DOHH2 (cell line): ENCODE measurements around the gene KHDC3L.

Experiments
- H3F3A ChIP-seq: fragments of 200-600 bp; sonication (generic), shearing (Covaris generic); 2 replicates; pipeline ENCODE4 v1.6.0; 2016; ENCODE audit warnings: antibody characterized with exemption, mild to moderate bottlenecking; ENCODE audit not compliant: control insufficient read depth, insufficient read depth
- H3K27ac ChIP-seq: fragments of 200-600 bp; sonication (generic); 2 replicates; pipeline ENCODE4 v1.5.1; 2014; ENCODE audit warnings: low read depth, mild to moderate bottlenecking, low read length, moderate library complexity
- H3K27me3 ChIP-seq: fragments of 200-600 bp; sonication (generic); 2 replicates; pipeline ENCODE4 v1.6.1; 2014; ENCODE audit warnings: mild to moderate bottlenecking, low read length, mixed read lengths; ENCODE audit not compliant: control insufficient read depth
- H3K36me3 ChIP-seq: fragments of 200-600 bp; sonication (generic); 2 replicates; pipeline ENCODE4 v1.6.1; 2014; ENCODE audit warnings: mild to moderate bottlenecking, low read length, moderate library complexity, mixed read lengths; ENCODE audit not compliant: control insufficient read depth
- H3K4me1 ChIP-seq: fragments of 200-600 bp; sonication (generic); 2 replicates; pipeline ENCODE4 v1.6.1; 2014; ENCODE audit warnings: mild to moderate bottlenecking, low read length, mixed read lengths; ENCODE audit not compliant: control insufficient read depth
- H3K4me2 ChIP-seq: fragments of 200-600 bp; sonication (generic); 2 replicates; pipeline ENCODE4 v1.6.0; 2014; ENCODE audit warnings: mild to moderate bottlenecking, low read length, moderate library complexity
- H3K4me3 ChIP-seq: fragments of 200-600 bp; sonication (generic); 2 replicates; pipeline ENCODE4 v1.5.1; 2014; ENCODE audit warnings: mild to moderate bottlenecking, low read length, mixed read lengths
- H3K79me2 ChIP-seq: fragments of 200-600 bp; sonication (generic); 2 replicates; pipeline ENCODE4 v1.6.1; 2014; ENCODE audit warnings: mild to moderate bottlenecking, low read length, mixed read lengths; ENCODE audit not compliant: control insufficient read depth
- H3K9me2 ChIP-seq: fragments of 200-600 bp; sonication (generic); replicated peaks from 2 replicates; pipeline ENCODE4 v1.6.1; 2014; ENCODE audit warnings: mild to moderate bottlenecking, low read length, mixed read lengths; ENCODE audit not compliant: control insufficient read depth
- H3K9me3 ChIP-seq: fragments of 200-600 bp; sonication (generic); 2 replicates; pipeline ENCODE4 v1.6.1; 2014; ENCODE audit warnings: antibody characterized with exemption, low read length, mixed read lengths; ENCODE audit not compliant: control insufficient read depth, insufficient read depth
- H4K20me1 ChIP-seq: fragments of 200-600 bp; sonication (generic); 2 replicates; pipeline ENCODE4 v1.6.0; 2014; ENCODE audit warnings: low read depth, mild to moderate bottlenecking, antibody characterized with exemption, low read length, moderate library complexity; ENCODE audit not compliant: control insufficient read depth, insufficient read depth
- CTCF ChIP-seq: fragments of 200-600 bp; sonication (generic); IDR thresholded peaks from one replicate; pipeline ENCODE4 v1.5.1; 2014; ENCODE audit warnings: antibody characterized with exemption, mild to moderate bottlenecking, low read depth, low read length; ENCODE audit not compliant: poor library complexity, severe bottlenecking
- EZH2phosphoT487 ChIP-seq: fragments of 200-600 bp; sonication (generic); IDR thresholded peaks from 2 replicates; pipeline ENCODE4 v1.6.1; 2017; ENCODE audit warnings: borderline replicate concordance, mild to moderate bottlenecking, antibody characterized with exemption, low read length, moderate library complexity, mixed read lengths

Gene KHDC3L

GRCh38 chr6:73325656-73326055 is 36.8 kb upstream of the KHDC3L start:
- H3K36me3 ChIP-seq: no peaks in the 10 kb centered on the region
- no peak for TF ChIP-seq CTCF
- no peaks in the 10 kb centered on the region for H3K79me2 ChIP-seq
- H3F3A ChIP-seq: no peaks in the 10 kb centered on the region
- peaks cover 11% of the 10 kb centered on the region; the same call in 1 of the 2 replicates for H3K27me3 ChIP-seq
- H3K4me3 ChIP-seq: no peak overlapping the region
- H3K4me1 ChIP-seq: peaks cover 8% of the 10 kb centered on the region; the same call in 1 of the 2 replicates
- H3K27ac ChIP-seq: no peak overlapping the region
- no peaks in the 10 kb centered on the region for H3K9me3 ChIP-seq
- H4K20me1 ChIP-seq: no peaks in the 10 kb centered on the region
- no peaks in the 10 kb centered on the region for H3K9me2 ChIP-seq
- no peak overlapping the region for H3K4me2 ChIP-seq

- H3K4me3 ChIP-seq: no peak overlapping the region
- H3K4me1 ChIP-seq: peaks cover 8% of the 10 kb centered on the region; the same call in 1 of the 2 replicates
- H3K9me2 ChIP-seq: no peaks in the 10 kb centered on the region
- peaks cover 20% of the 10 kb centered on the region; the same call in 1 of the 2 replicates for H3K27me3 ChIP-seq
- no peaks in the 10 kb centered on the region for H3K79me2 ChIP-seq
- H3F3A ChIP-seq: no peaks in the 10 kb centered on the region
- H4K20me1 ChIP-seq: no peaks in the 10 kb centered on the region
- no peak overlapping the region for H3K27ac ChIP-seq
- no peaks in the 10 kb centered on the region for H3K9me3 ChIP-seq
- no peaks in the 10 kb centered on the region for H3K36me3 ChIP-seq
- no peak overlapping the region for H3K4me2 ChIP-seq
- no peak for TF ChIP-seq CTCF
- no peak for TF ChIP-seq EZH2phosphoT487
Observed at GRCh38 chr6:73328790-73329189, 33.7 kb upstream of the KHDC3L start.

- no peak overlapping the region for H3K27ac ChIP-seq
- TF ChIP-seq CTCF: no peak
- no peak for TF ChIP-seq EZH2phosphoT487
- H3K4me3 ChIP-seq: no peak overlapping the region
- peaks cover 20% of the 10 kb centered on the region; the same call in 1 of the 2 replicates for H3K27me3 ChIP-seq
- no peaks in the 10 kb centered on the region for H3K36me3 ChIP-seq
- no peak overlapping the region for H3K4me2 ChIP-seq
- H3K9me3 ChIP-seq: no peaks in the 10 kb centered on the region
- peaks cover 8% of the 10 kb centered on the region; the same call in 1 of the 2 replicates for H3K4me1 ChIP-seq
- no peaks in the 10 kb centered on the region for H3K79me2 ChIP-seq
- H3F3A ChIP-seq: no peaks in the 10 kb centered on the region
- no peaks in the 10 kb centered on the region for H4K20me1 ChIP-seq
- no peaks in the 10 kb centered on the region for H3K9me2 ChIP-seq
Observed at GRCh38 chr6:73329201-73329600, 33.3 kb upstream of the KHDC3L start.

- Histone ChIP-seq H3K27ac (no peak overlapping the region), H3K4me3 (no peak overlapping the region), H3K4me1 (peaks cover 6% of the 10 kb centered on the region), H3K9me2 (no peaks in the 10 kb centered on the region), H3K9me3 (no peaks in the 10 kb centered on the region), H4K20me1 (no peaks in the 10 kb centered on the region), H3K4me2 (no peak overlapping the region), H3K27me3 (no peaks in the 10 kb centered on the region), H3F3A (no peaks in the 10 kb centered on the region), H3K36me3 (no peaks in the 10 kb centered on the region), H3K79me2 (no peaks in the 10 kb centered on the region)
- TF ChIP-seq EZH2phosphoT487 (no peak), CTCF (no peak)
Observed at GRCh38 chr6:73339340-73339739, 23.1 kb upstream of the KHDC3L start.
